HG02588 (cell line): Measurements from ENCODE around the gene GNL1.
"Not testable (repeated sequence)": the region's sequence is repeated elsewhere in the genome, so short reads cannot be mapped to it uniquely, and the experiment has no call there.

ENCODE experiments used
- ATAC-seq: cut with Tn5 transposase; IDR thresholded peaks from one replicate; pipeline ENCODE4 v1.9.1; 2021; ENCODE audit warnings: mild to moderate bottlenecking, moderate library complexity; ENCODE audit not compliant: unreplicated experiment

Gene GNL1

GRCh38 chr6:30500421-30501355 lies 55.6 kb downstream of the GNL1 start:
- no peak for ATAC-seq

DNA sequence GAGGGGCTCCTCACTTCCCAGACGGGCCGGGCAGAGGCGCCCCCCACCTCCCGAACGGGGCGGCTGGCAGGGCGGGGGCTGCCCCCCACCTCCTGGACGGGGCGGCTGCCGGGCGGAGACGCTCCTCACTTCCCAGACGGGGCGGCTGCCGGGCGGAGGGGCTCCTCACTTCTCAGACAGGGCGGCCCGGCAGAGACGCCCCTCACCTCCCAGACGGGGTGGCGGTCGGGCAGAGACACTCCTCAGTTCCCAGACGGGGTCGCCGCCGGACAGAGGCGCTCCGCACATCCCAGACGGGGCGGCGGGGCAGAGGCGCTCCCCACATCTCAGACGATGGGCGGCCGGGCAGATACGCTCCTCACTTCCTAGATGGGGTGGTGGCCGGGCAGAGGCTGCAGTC lies 57.6 kb downstream of the GNL1 start:
- ATAC-seq, result not testable (repeated sequence)

DNA sequence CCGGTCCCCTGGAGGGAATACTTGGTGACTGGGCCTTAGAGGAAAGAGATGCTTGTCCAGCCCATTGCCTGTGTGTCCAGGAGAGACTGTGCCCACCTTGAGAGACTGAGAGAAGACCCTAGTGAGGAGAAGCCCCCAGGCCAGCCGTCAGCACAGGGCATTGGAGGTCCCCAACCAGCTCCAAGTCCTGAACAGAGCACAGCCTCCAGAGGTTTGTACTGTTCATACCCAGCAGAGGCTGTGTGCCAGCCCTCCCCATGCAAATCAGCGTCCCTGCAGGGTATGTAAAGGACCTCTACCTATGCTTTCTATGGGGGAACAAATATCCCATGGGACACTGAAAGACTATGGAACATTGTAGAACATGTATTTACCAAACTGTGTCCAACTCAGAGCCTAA lies 58.6 kb downstream of the GNL1 start:
- no peak for ATAC-seq

GRCh38 chr6:30497261-30497599 lies 59.1 kb downstream of the GNL1 start:
- not testable (repeated sequence) for ATAC-seq

- no peak for ATAC-seq
Observed at GRCh38 chr6:30495993-30496392, 60.3 kb downstream of the GNL1 start.

DNA sequence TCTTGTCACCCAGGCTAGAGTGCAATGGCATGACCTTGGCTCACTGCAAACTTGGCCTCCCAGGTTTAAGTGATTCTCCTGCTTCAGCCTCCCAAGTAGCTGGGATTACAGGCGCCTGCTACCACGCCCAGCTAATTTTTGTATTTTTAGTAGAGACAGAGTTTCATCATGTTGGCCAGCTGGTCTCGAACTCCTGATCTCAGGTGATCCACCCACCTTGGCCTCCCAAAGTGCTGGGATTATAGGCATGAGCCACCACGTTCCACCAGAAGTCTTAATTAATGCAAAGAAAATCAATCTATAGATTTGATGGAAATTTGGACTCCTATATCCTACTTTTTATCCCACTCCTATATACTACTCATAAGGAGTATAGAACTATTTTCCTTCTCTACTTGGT lies 61.2 kb downstream of the GNL1 start:
- ATAC-seq, result not testable (repeated sequence)

GRCh38 chr6:30494291-30494861 lies 61.9 kb downstream of the GNL1 start:
- ATAC-seq, result no peak

- ATAC-seq, result no peak
Observed at GRCh38 chr6:30493643-30494250, 62.5 kb downstream of the GNL1 start.

- ATAC-seq, result no peak
Observed at GRCh38 chr6:30491991-30492952, 64.0 kb downstream of the GNL1 start.
